PC-3 (cell line): ENCODE results near the gene RASA2. TPM values are rescaled to one million over a fixed set of nuclear protein-coding genes. Genes with fewer than 3 reads are reported as not detected.

ENCODE experiments used
- ATAC-seq: fragments of 200-7000 bp; cut with Tn5 transposase; 2 replicates; pipeline ENCODE4 v1.9.1; 2020; ENCODE audit warnings: mild to moderate bottlenecking, moderate library complexity
- BruUV-seq: library from RNA; stranded (reverse); fragments of 400-500 nt; replicated peaks from 2 replicates; lab custom pipeline; 2021; lab: Mats Ljungman, UMichigan
- CTCF ChIA-PET: fragments of 300-600 bp; sonication (Branson Sonifier 250); formaldehyde crosslinking; loops from one replicate; lab custom pipeline; 2022; ENCODE audit warnings: antibody characterized with exemption; lab: Charles Lee
- POLR2A ChIA-PET: fragments of 300-600 bp; sonication (Branson Sonifier 250); formaldehyde crosslinking; loops from one replicate; lab custom pipeline; 2022; ENCODE audit warnings: antibody characterized with exemption; ENCODE audit not compliant: unreplicated experiment; lab: Charles Lee
- DNase-seq: peaks from one replicate; pipeline ENCODE4 v3.0.0-alpha.2; 2015
- H2AFZ ChIP-seq: fragments of 300-600 bp; sonication (generic); 2 replicates; pipeline ENCODE4 v1.6.0; 2016; ENCODE audit warnings: antibody characterized with exemption, low read length
- H3F3A ChIP-seq: fragments of 300-600 bp; sonication (generic); one replicate; pipeline ENCODE4 v1.6.0; 2017; ENCODE audit warnings: antibody characterized with exemption, low read length, control low read depth, mild to moderate bottlenecking; ENCODE audit not compliant: unreplicated experiment
- H3K27ac ChIP-seq: fragments of 300-600 bp; sonication (generic); 2 replicates; pipeline ENCODE4 v1.5.1; 2016; ENCODE audit warnings: mild to moderate bottlenecking, low read length
- H3K27me3 ChIP-seq: fragments of 300-600 bp; sonication (generic); 2 replicates; pipeline ENCODE4 v1.6.1; 2016; ENCODE audit warnings: low read length, mixed read lengths
- H3K36me3 ChIP-seq: fragments of 300-600 bp; sonication (generic); 2 replicates; pipeline ENCODE4 v1.6.1; 2016; ENCODE audit warnings: low read depth, mixed run types, low read length, mixed read lengths
- H3K4me1 ChIP-seq: fragments of 300-600 bp; sonication (generic); 2 replicates; pipeline ENCODE4 v1.5.1; 2016; ENCODE audit warnings: low read length; ENCODE audit not compliant: insufficient read depth
- H3K4me2 ChIP-seq: fragments of 300-600 bp; sonication (generic); 2 replicates; pipeline ENCODE4 v1.6.0; 2016; ENCODE audit warnings: low read length
- H3K4me3 ChIP-seq: fragments of 300-600 bp; sonication (generic); 2 replicates; pipeline ENCODE4 v1.5.1; 2016; ENCODE audit warnings: mild to moderate bottlenecking, low read length, mixed read lengths
- H3K79me2 ChIP-seq: fragments of 300-600 bp; sonication (generic); 2 replicates; pipeline ENCODE4 v1.6.1; 2017; ENCODE audit warnings: low read length, mixed read lengths
- H3K9ac ChIP-seq: fragments of 300-600 bp; sonication (generic); 2 replicates; pipeline ENCODE4 v1.6.0; 2016; ENCODE audit warnings: mild to moderate bottlenecking, low read length
- H3K9me2 ChIP-seq: fragments of 300-600 bp; sonication (generic); replicated peaks from 2 replicates; pipeline ENCODE4 v1.6.1; 2016; ENCODE audit warnings: mixed run types, low read length, mixed read lengths
- H3K9me3 ChIP-seq: fragments of 300-600 bp; sonication (generic); 2 replicates; pipeline ENCODE4 v1.6.1; 2016; ENCODE audit warnings: low read length, mixed read lengths
- H4K20me1 ChIP-seq: fragments of 300-600 bp; sonication (generic); 2 replicates; pipeline ENCODE4 v1.6.1; 2016; ENCODE audit warnings: low read length, mixed read lengths
- EZH2 ChIP-seq: fragments of 300-600 bp; sonication (generic); IDR thresholded peaks from one replicate; pipeline ENCODE4 v1.6.1; 2017; ENCODE audit warnings: antibody characterized with exemption, mild to moderate bottlenecking, low read length; ENCODE audit not compliant: unreplicated experiment
- EZH2phosphoT487 ChIP-seq: fragments of 300-600 bp; sonication (generic); IDR thresholded peaks from 2 replicates; pipeline ENCODE4 v1.6.1; 2018; ENCODE audit warnings: mild to moderate bottlenecking, antibody characterized with exemption, low read length, borderline replicate concordance
- intact Hi-C: fragments of 100-400 bp; cut with micrococcal nuclease; formaldehyde crosslinking; loops from 2 replicates; pipeline ENCODE4 v1.9.0; 2023
- total RNA-seq: library from RNA; depleted of rRNA; stranded (reverse); fragments of >200 nt; gene quantifications from 2 replicates; pipeline ENCODE4 v1.2.3, GENCODE V29; 2014
- TF ChIP-seq, protein P1 (sequence below): fragments of 300-600 bp; sonication (generic); conservative IDR thresholded peaks from 2 replicates; pipeline ENCODE4 v1.5.1; 2017; ENCODE audit warnings: antibody characterized with exemption, low read depth, mild to moderate bottlenecking, low read length

The RASA2 gene
- total RNA-seq, 1 experiment from 2014 or later: 3.7 TPM

DNA sequence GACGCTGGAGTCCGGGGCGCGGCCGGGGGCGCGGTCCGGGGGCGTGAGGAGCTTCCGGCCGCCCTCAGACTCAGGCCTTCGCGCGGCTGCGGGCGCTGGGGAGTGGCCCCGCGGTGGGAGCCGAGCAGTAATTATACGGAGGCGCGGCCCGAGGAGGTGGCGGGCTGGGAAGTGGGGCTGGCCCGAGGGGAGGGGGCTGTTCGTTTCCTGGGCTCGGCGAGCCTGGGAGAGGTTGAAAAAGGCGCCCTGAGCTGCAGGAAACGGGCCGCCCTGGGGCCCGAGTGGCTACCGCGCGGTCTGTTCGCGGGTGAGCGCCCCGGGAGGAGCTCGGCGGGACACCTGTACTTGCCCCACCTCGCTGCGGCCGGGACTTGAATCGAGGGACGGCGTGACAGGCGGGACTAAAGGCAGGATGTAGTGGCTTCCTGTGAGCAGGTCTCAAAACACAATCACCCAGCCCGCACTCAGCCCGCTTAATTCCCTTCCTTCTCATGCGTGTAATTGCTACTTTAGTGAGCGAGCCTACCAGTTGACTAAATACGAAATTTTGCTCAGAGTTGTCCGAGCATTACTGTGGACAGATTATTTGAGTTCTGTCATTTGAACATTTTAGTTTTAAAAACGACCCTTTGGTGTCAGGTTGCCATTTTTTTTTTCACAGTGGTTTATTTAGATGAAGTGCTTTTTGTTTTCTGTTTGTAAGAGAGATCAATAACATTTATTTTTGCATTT is 860 bp downstream of the RASA2 start:
- POLR2A ChIA-PET: interaction anchor here (0.7 kb wide), 2 partner anchors 68 to 1815 kb away, joined by 3 to 4 read pairs; no protein-coding TSS in a partner anchor
- H4K20me1 ChIP-seq: peaks cover 23% of the 10 kb centered on the region
- peak overlapping the region; percentile 86 for H3K9ac ChIP-seq
- H3K27ac ChIP-seq: peak overlapping the region; percentile 65
- peaks cover 5% of the 10 kb centered on the region for H3F3A ChIP-seq
- H3K4me3 ChIP-seq: peak overlapping the region; percentile 90
- peaks cover 23% of the 10 kb centered on the region for H3K4me1 ChIP-seq
- ATAC-seq: peak; percentile 56
- peaks cover 49% of the 10 kb centered on the region for H3K79me2 ChIP-seq
- intact Hi-C loops: loop anchor here (5.0 kb wide), 1 partner anchor 50 kb away; no protein-coding TSS in a partner anchor
- H3K9me3 ChIP-seq: no peaks in the 10 kb centered on the region
- H3K4me2 ChIP-seq: peak overlapping the region; percentile 97
- no peaks in the 10 kb centered on the region for H3K36me3 ChIP-seq
- peak overlapping the region; percentile 76 for H2AFZ ChIP-seq
- CTCF ChIA-PET: no interaction called here
- no peaks in the 10 kb centered on the region for H3K9me2 ChIP-seq
- BruUV-seq: no TSS peak
- peak; percentile 70 for DNase-seq
- no peaks in the 10 kb centered on the region for H3K27me3 ChIP-seq
- TF ChIP-seq EZH2phosphoT487: no peak
- no peak for TF ChIP-seq EZH2
- TF ChIP-seq, protein P1, sequence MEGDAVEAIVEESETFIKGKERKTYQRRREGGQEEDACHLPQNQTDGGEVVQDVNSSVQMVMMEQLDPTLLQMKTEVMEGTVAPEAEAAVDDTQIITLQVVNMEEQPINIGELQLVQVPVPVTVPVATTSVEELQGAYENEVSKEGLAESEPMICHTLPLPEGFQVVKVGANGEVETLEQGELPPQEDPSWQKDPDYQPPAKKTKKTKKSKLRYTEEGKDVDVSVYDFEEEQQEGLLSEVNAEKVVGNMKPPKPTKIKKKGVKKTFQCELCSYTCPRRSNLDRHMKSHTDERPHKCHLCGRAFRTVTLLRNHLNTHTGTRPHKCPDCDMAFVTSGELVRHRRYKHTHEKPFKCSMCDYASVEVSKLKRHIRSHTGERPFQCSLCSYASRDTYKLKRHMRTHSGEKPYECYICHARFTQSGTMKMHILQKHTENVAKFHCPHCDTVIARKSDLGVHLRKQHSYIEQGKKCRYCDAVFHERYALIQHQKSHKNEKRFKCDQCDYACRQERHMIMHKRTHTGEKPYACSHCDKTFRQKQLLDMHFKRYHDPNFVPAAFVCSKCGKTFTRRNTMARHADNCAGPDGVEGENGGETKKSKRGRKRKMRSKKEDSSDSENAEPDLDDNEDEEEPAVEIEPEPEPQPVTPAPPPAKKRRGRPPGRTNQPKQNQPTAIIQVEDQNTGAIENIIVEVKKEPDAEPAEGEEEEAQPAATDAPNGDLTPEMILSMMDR: no peak

DNA sequence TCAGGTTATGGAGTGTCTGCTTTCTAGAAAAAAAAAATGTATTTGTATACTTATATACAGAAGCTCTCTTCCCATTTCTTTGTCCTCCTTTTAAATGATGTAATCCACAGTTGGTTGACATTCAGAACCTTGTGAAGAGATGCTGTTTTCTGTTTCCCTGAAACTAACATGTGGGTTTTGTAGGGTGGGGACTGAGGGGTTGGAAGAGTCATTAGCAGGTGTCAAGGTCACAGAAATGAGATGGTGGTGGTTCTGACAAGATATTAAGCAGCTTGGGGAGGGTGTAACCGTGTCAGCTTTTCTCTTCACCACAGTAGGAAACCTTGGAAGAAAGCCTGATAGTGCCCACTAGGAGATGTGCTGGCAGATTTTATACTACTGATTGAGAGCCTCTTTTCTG is 2.4 kb downstream of the RASA2 start:
- no peak overlapping the region for H3K27ac ChIP-seq
- no peak for DNase-seq
- H3K36me3 ChIP-seq: no peaks in the 10 kb centered on the region
- H3K9ac ChIP-seq: no peak overlapping the region
- CTCF ChIA-PET: no interaction called here
- peaks cover 23% of the 10 kb centered on the region for H3K4me1 ChIP-seq
- no TSS peak for BruUV-seq
- H3K9me3 ChIP-seq: no peaks in the 10 kb centered on the region
- H2AFZ ChIP-seq: no peak overlapping the region
- H3K4me2 ChIP-seq: peak overlapping the region; percentile 97; the same call in 1 of the 2 replicates
- TF ChIP-seq, protein P1: no peak
- peaks cover 5% of the 10 kb centered on the region for H3F3A ChIP-seq
- no peak for ATAC-seq
- no peaks in the 10 kb centered on the region for H3K27me3 ChIP-seq
- intact Hi-C loops: loop anchor here (5.0 kb wide), 1 partner anchor 48 kb away; no protein-coding TSS in a partner anchor
- H3K4me3 ChIP-seq: no peak overlapping the region
- H3K9me2 ChIP-seq: no peaks in the 10 kb centered on the region
- POLR2A ChIA-PET: no interaction called here
- peaks cover 24% of the 10 kb centered on the region for H4K20me1 ChIP-seq
- peaks cover 65% of the 10 kb centered on the region for H3K79me2 ChIP-seq

DNA sequence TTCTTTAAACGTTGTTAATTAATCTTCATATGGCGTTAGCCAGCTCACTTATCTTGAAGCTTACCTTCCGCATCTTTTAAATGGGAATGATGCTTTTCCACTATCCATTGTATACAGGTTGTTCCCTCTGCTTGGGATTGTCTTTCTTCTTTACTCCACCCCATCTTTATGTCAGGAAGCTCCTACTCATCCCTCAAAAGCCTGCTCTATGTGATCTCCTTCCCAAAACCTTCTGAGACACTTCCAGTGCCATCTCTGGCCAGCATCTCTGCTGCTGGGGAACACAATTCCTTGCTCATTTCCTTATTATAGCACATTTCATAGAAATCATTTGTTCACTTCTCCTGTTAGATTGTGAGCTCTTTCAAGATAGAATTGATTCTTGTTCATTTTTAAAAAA is 4.3 kb downstream of the RASA2 start:
- Histone ChIP-seq H3K27ac (no peak overlapping the region), H3K4me2 (no peak overlapping the region), H4K20me1 (peaks cover 24% of the 10 kb centered on the region), H3K27me3 (no peaks in the 10 kb centered on the region), H3K79me2 (peaks cover 81% of the 10 kb centered on the region), H3K9me2 (no peaks in the 10 kb centered on the region), H2AFZ (no peak overlapping the region), H3K9me3 (no peaks in the 10 kb centered on the region), H3K36me3 (no peaks in the 10 kb centered on the region), H3K9ac (no peak overlapping the region), H3K4me1 (peaks cover 14% of the 10 kb centered on the region; the same call in 1 of the 2 replicates), H3F3A (peaks cover 5% of the 10 kb centered on the region), H3K4me3 (no peak overlapping the region)
- no TSS peak for BruUV-seq
- ATAC-seq (no peak), DNase-seq (no peak)
- intact Hi-C loops: no loop called here
- POLR2A ChIA-PET: no interaction called here
- CTCF ChIA-PET: no interaction called here
- TF ChIP-seq EZH2: no peak
